SIG-M5 treated with dmso at 0.1 percent for 504 hours (cell line): ENCODE results near the gene C7orf57.
"Not testable (repeated sequence)": the region's sequence is repeated elsewhere in the genome, so short reads cannot be mapped to it uniquely, and the experiment has no call there.

Experiments
- DNase-seq: peaks from one replicate; lab custom pipeline; 2025; ENCODE audit not compliant: unreplicated experiment; lab: John Stamatoyannopoulos, UW

C7orf57 gene

DNA sequence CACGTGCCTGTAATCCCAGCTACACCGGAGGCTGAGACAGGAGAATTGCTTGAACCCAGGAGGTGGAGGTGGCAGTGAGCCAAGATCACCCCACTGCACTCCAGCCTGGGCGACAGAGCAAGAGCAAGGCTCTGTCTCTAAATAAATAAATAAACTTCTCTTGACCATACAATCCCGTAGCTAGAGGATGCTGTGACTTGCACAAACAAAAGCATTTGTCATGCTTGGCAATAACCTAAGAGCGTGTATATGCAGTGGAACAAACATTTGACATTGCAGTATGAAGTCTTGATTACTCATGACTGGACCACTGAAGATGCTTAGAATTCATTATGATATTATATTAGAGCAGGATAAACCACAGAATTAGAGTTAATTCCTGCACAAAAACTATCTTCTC is 1.4 kb upstream of the C7orf57 start:
- DNase-seq: no peak

DNA sequence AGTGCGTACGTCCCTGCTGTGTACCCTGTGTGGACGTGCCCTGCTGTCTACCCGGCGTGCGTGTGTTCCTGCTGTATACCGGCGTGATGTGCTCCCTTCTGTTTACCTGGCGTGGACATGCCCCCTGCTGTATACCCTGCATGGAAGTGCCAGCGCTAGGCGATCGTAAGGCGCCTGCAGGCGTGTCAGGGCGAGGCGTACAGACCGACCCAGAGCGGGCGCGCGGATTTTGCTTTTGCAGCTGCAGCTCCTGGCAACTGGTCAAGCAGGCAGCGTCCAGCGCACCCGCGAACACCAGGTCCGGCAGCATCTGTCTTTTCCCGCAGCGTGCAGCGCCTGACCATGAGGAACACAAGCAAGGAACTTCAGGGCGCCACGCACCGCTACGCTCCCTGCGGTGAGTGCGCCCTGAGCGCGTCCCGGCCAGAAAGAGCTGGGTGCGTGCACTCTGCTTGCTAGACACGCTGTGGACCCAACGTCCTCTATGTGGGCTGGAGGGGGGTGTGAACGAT is 680 bp downstream of the C7orf57 start:
- no peak for DNase-seq

DNA sequence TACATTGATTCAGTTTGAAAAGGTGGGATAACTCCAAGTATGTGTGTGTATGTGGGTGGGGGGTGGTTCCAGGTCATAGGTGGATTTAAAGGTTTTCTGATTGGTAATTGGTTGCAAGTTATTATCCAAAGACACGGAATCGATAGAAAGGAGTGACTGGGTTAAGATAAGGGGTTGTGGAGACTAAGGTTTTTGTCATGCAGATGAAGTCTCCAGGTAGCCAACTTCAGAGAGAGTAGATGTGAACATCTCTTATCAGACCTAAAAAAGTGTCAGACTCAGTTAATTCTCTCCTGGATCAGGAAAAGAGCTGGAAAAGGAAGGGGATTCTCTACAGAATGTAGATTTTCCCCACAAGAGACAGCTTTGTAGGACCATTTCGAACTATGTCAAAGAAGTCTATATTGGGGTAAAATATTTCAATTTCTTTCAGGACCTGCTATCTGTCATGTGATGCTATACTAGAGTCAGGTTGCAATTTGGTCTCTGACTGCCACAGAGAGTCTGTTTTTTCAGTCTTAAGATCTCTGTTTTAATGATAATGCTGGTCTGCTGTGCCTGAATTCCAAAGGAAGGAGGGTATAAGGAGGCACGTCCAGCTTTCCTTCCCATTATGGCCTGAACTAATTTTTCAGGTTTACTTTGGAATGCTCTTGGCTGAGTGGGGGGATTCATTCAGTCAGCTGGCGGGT is 3.6 kb downstream of the C7orf57 start:
- DNase-seq: no peak

DNA sequence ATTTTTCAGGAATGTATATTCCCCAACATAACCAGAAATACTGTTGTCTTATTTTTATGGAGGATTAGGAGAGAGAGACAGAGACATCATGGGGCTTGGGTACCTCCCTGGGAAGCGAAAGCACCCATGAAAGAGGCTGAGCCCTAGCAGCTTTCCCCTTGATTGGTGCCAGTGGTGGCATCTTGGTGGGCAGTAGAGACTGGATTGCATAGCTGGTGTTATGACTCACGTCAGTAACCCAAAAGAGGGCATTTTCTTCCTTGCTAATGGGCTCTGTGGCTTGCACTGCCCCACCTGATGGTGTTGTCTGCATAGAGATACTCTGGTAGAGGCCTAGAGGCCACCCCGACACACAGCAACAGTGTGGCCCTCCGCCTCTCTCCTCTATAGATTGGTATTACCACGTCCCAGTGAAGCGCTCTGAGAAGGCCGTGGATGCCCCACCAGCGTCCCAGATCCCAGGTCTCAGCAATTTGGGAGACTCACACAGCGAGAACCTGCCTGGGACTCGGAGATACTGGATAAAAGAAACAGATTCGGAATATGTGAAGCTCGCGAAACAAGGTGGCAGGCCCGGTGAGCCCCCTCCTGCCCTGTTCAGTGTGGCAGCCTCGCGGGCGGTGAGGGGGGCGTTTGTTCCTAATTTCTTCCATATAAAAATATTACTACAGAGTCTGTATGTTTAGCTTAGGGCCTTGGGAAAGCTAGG is 5.8 kb downstream of the C7orf57 start:
- no peak for DNase-seq

DNA sequence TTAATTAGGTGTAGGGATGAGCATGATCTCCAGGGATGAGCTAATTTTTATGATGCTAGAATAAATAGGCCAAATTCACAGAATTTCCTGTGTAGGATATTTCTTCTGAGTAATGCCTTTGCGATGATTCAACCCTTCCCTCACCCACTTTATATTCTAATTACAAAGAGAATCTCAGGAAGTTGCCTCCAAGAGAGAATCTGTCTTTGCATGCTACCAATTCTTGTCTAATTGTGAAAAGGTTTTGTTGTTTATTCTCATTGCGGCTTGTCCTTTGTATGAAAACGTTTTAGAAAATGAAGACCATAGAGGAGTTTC is 6.3 kb downstream of the C7orf57 start:
- DNase-seq: no peak

DNA sequence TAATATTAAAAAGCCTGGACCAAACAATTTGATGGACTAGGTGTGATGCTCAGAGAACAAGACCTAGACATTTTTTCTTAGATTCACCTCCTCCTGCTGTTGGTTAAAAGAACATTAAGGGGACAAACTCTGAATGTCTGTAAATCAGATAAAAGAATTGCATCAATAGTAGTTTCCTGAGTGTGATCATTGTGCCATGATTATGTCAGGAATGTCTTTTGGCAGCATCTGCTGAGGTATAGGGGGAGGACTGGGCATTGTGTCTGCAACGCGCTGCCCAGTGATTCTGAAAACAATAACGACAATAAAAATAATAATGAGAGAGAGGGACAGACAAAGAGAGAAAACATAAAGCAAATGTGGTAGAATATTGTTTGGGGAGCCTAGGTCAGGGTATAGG is 6.9 kb downstream of the C7orf57 start:
- no peak for DNase-seq

DNA sequence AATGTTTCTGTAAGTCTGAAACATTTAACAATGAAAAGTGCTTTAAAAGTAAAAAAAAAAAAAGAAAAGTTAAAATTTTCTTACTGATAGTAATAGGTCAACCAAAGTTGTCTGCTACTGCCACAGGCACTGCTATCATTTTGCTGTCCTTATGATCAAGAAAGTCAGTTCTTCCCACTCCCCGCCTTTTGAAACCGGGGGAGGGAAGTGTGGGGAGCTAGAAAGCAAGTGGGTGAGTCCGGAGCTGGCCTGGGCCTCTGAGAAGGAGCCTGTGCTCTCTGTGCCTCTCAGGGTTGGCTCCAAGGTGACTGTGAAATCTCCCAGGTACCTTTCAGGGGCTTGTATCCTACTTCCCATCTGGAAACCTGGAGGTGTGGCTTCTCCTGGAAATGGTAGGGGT is 7.3 kb downstream of the C7orf57 start:
- DNase-seq: no peak

DNA sequence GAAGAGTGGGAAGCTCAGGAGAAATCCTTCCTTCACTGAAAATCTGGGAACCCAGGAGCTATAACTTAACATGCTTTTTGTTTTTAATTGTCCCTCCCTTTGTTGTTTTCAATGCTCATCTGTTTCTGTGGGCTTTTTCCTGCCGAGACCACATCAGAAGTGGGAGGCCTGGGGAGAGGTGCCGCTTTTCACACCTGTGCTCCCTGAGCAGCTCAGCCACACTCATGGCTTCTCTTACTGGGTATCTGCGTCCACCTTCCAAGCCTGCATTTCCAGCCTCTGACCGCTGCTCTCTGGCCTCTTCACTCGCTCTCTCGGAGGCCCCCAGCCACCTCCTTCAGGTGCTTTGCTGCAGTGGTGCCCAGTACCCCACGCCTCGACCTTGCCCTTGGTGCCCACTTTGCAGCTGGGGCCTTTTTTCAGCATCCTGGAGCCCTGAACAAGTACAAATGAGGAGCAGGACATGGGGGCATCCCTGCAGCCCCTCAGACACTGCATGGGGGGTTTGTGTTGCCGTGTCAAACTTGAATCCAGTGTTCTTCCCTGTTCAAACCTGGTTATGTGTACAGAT is 9.9 kb downstream of the C7orf57 start:
- no peak for DNase-seq

DNA sequence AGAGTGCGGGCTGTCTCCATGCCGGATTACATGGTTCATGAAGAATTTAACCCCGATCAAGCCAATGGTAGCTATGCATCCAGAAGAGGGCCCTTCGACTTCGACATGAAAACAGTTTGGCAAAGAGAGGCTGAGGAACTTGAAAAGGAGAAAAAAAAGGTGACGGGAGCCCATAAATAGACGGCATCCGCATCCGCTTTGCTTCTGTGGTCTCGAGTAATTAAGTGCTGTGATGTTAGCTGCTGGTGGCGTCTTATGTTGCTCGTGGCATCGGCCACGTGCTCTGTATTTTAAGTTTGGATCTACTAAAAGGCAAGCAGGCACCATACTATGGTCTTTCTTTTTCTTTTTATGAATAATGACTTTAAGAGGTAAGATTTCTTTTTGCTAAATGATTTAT is 11.1 kb downstream of the C7orf57 start:
- DNase-seq: no peak

DNA sequence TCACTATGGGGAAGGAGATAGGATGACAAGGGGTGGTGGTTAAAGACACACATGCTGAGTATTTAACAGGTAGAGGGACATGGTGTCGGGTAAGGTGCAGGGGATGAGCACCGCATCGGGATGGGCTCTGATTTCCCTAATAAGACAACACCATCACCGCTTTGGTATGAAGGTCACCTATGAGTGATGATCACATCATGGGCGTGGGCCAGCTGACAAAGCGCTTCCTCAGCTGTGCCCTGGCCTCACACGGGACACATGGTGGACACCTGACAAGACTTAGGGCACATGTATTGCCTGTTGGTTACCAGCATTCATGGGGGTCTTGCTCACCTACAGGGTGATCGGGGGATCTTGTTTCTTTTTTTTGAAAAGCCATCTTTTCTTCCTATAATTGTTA is 12.8 kb downstream of the C7orf57 start:
- DNase-seq: no peak

DNA sequence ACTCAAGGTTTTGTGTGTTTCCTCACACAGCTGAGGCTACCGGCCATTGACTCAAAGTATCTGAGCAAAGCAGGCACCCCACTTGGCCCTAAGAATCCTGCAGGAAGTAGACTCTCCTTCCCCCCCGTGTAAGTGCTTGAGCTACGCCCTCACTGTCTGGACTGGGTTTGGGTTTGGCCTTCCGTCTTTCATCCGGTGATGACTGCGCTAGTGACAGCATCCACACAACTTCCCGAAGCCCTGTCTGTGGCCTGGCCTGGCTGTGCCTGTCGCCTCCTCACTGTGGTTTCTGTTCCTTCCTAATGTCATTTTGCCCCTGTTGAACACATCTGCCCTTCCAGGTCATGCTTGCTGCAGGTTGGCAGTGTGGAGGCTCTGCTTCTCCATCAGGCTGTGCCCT is 14.5 kb downstream of the C7orf57 start:
- no peak for DNase-seq

DNA sequence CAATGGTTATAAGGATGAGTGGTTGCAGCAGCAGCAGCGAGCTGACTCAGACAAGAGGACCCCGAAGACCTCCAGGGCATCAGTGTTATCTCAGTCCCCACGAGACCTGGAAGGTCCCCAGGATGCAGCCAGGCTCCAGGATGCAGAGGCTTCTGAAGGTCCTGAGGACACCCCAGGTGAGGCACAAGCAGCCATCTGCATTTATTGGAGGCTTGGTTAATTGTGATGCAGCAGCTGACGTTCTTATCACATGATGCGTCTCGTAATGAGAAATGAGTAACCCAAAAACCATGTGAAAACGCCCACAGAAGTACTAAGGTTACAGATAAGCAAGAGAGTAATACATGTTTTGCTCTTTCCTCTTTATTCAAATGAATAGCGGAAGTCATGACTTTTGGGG is 17.4 kb downstream of the C7orf57 start:
- DNase-seq: no peak

DNA sequence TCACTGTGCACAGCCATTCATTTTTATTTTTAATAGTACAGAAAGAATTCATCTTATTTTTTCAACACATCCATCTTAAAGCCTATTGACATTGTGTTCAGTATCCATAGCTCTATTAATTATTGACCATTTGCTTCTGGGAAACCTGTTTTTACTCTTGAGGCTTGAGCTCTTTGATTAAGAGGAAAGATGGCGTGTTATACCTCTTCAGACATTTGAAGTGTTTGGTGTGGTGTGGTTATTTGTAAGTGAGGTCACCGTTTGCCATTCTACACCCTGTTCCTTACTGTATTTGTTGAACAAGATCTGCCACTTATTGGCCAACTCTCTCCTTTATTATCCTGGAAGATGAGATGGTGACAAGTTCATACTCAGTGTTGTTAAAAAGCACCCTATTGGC is 18.4 kb downstream of the C7orf57 start:
- no peak for DNase-seq

DNA sequence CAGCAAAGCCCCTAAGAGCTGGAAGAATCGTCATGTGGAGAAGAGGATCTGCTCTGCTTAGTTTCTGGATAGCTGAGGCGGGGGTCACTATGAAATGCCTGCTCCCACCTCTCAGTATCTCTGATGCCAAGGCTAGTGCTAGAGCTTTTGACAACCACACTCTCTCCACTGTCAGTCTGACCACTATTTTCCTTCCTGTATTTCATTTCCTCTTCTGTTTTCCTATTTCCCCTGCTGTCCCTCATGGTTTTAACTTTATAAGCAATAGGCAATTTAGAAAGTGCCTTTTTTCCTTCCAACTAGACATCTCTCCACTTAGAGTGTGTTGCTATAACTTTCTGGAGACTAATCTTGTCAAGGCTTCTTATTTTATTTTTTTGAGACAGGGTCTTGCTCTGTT is 23.6 kb downstream of the C7orf57 start:
- DNase-seq: no peak

DNA sequence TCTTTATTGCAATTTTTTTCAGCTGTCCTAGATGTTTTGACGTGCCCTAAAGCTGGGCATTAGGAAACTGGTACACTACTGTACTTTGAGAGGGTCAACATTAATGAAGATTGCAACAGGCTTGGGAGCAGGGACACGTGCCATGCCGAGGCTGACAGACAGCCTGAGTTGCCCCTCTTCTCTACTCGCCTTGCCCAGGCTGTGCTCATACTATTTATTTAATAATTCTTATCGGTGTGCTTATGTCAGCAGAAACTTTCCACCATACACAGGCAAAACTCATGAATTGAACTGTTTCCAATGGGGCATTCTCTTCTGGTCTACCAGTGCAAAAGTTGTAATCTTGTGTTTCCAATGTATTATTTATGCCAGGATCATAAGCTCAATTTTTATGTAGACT is 24.4 kb downstream of the C7orf57 start:
- DNase-seq: no peak

DNA sequence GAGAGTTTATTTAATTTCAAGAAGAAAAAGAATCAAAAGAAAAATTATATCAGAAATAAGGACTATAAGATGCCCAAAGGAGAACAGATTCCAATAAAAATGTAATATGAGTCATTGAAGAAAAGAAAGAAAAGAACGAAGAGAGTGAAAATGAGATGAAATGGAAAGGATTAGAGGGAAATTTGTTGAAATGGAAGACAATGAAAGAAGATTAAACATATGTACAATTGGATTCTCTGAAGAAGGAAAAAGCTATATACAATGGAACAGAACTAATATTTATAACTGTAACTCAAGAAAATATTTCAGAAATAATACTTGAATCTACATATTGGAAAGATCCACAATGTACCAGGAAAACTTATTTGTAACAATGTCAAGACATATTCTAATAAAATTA is 28.6 kb downstream of the C7orf57 start:
- DNase-seq: no peak

DNA sequence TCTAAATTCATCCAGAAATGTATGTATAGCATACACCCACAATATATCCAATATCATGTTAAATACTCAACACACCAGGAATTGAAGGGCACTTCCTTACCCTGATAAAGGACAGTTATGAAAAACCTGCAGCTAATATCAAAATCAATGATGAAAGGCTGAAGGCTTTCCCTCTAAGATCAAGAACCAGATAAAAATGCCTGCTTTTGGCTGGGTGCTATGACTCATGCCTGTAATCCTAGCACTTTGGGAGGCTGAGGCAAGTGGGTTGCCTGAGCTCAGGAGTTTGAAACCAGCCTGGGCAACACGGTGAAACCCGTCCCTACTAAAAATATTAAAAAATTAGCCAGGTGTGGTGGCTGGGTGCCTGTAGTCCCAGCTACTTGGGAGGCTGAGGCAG is 32.1 kb downstream of the C7orf57 start:
- no peak for DNase-seq

DNA sequence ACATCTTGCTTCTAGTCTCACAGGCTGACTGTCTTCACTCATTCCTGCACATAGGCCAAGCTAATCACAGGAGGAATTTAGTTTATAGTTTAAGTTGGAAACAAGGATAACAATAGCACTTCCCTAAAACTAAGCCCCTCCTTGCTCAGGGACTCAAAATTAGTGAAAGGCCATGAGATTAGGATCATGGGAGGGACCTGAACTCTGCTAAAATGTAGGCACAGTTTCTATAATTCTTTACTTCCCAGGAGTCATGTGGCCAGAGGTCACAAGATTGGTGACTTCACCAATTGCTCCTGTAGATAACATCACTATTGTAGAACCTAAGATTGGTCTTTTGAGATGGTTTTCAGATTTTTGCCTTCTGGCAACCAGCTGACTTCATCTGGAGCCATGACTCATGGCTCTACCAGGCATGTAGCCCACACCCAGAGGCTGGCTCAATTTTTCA is 38.9 kb downstream of the C7orf57 start:
- DNase-seq: no peak

DNA sequence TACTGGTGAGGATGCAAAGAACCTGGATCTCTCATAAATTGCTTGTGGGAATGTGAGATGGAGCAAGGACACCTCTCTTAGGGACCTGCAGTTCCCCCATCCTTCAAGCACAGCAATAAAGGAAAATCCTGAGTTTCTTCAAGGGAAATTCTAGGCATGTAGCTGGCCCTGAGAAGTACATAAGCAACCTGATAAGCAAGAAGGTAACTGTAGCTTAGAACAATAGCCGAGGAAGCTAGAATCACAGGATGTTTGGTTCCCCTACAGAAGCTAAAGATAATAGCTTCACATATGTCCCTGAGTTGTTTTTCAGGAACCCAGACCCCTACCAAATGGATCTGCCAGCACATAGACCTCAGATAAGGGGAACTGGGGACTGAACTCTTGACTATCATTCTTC is 42.1 kb downstream of the C7orf57 start:
- no peak for DNase-seq

DNA sequence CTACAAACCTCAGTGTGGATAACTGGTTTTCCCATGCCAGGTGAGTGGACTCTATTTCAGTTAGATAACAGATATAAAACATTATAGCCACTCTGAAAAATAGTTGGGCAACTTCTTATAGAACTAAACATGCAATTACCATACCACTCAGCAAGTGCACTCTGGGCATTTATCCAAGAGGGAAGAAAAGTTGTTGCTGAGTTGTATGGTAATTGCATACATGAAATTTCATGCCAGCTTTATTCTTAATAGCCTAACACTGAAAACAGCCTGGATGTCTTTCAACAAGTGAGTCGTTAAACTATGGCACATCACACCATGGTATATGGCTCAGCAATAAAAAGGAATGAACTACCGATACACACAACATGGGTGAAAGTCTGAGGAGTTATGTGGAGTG is 43.1 kb downstream of the C7orf57 start:
- DNase-seq: no peak

DNA sequence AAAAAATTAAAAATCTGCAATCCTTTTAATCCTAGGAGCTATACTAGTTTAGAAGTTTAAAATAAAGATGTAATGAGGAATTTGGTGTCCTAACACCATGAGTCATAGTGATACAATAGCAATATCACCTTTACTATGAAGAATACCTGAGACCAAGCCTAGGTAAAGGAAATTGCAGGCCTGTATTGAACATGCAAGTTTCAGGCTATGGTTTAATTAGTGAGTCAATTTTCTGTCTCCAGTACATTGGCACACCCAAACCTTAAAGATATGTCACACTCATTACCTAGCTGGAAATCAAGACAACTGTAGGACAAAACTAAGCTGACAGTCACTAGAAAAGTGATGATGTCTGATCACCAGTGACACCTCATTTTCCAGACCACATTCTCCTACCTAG is 47.0 kb downstream of the C7orf57 start:
- DNase-seq: not testable (repeated sequence)

DNA sequence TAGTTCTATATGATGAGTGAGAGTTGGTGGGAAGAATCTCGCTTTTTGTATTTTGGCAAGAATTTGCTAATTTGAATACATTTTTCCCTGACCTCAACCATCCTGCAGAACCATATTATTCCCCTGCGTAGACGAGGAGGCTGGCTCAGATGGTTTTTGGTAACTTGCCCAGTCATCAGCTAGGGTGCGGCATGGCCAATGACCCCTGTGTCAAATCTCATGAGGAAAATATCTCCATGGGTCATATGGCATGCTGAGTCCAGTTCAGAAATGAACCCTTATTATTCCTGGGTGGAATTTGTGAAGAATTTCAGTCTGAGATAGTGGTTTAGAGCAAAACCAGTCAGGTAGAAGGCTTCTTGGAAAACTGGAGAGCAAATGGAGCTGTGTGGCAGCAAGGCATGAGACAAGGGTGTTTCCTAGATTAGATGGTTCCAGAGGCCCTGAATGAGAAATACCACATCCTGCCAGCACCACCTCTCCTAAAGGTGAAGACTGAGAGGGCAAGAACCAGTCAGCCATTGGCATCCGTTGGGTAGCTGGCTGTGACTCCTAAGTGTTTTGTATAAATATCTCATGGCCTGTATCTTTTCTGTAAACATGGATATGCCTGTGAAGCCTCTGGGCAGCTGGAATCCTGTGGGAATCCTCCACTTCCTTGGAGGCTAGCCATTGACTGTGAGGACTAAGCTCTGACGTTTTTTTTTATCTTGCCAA is 47.9 kb downstream of the C7orf57 start:
- DNase-seq: no peak
